GM12878 (cell line): Measurements from ENCODE around the gene LSM14A. TPM values are rescaled to one million over a fixed set of nuclear protein-coding genes. Genes with fewer than 3 reads are reported as not detected.
"Not testable (repeated sequence)": the region's sequence is repeated elsewhere in the genome, so short reads cannot be mapped to it uniquely, and the experiment has no call there.

Experiments used
- ATAC-seq: fragments of 200-7000 bp; cut with Tn5 transposase; 3 replicates; pipeline ENCODE4 v1.9.1; 2020; ENCODE audit warnings: mild to moderate bottlenecking, moderate library complexity
- BruUV-seq: library from RNA; stranded (reverse); fragments of 400-500 nt; replicated peaks from 2 replicates; lab custom pipeline; 2021; lab: Mats Ljungman, UMichigan
- CTCF ChIA-PET: fragments of 300-600 bp; sonication (Branson Sonifier 250); formaldehyde crosslinking; extraction: SDS; loops from one replicate; lab custom pipeline; 2021; ENCODE audit warnings: inconsistent platforms; lab: Yijun Ruan, JAX
- POLR2A ChIA-PET: fragments of 350-600 bp; formaldehyde crosslinking; extraction: SDS; loops from one replicate; lab custom pipeline; 2021; ENCODE audit warnings: inconsistent platforms; lab: Charles Lee
- RAD21 ChIA-PET: fragments of 300-600 bp; sonication (Branson Sonifier 250); formaldehyde crosslinking; loops from one replicate; lab custom pipeline; 2023; ENCODE audit warnings: antibody characterized with exemption; ENCODE audit not compliant: unreplicated experiment; lab: Charles Lee
- SMC1A ChIA-PET: fragments of 300-600 bp; sonication (Branson Sonifier 250); formaldehyde crosslinking; loops from one replicate; lab custom pipeline; 2023; ENCODE audit not compliant: unreplicated experiment, uncharacterized antibody; lab: Charles Lee
- DNase-seq: peaks from one replicate; pipeline ENCODE4 v3.0.0-alpha.2; 2011; ENCODE audit warnings: low read depth, low spot score
- FAIRE-seq: peaks from 3 replicates; lab custom pipeline; 2011; peaks lifted over from hg19 to GRCh38; lab: Jason Lieb, UNC
- H2AFZ ChIP-seq: 2 replicates; pipeline ENCODE4 v1.6.0; 2011; ENCODE audit warnings: low read depth, low read length, control low read depth; ENCODE audit not compliant: control insufficient read depth
- H3K27ac ChIP-seq: 2 replicates; pipeline ENCODE4 v1.5.1; 2011; ENCODE audit warnings: control low read depth; ENCODE audit not compliant: control insufficient read depth, insufficient read depth
- H3K27me3 ChIP-seq, 2 experiments: replicated peaks in 1 of 2; 2 replicates each; pipeline versions ENCODE4 v1.6.0 to v1.6.1; 2011; ENCODE audit warnings: low read length in 1 of 2; ENCODE audit not compliant: control insufficient read depth in 2 of 2, insufficient read depth in 2 of 2
- H3K36me3 ChIP-seq, 2 experiments: 2 replicates each; pipeline ENCODE4 v1.5.1; 2011; ENCODE audit warnings: low read length in 1 of 2; ENCODE audit not compliant: control insufficient read depth in 2 of 2, insufficient read depth in 2 of 2
- H3K4me1 ChIP-seq: 2 replicates; pipeline ENCODE4 v1.6.1; 2011; ENCODE audit warnings: mild to moderate bottlenecking, low read length, moderate library complexity, mixed read lengths; ENCODE audit not compliant: control insufficient read depth, insufficient read depth
- H3K4me2 ChIP-seq: 2 replicates; pipeline ENCODE4 v1.6.0; 2011; ENCODE audit warnings: control low read depth; ENCODE audit not compliant: control insufficient read depth, insufficient read depth
- H3K4me3 ChIP-seq: fragments of 200-600 bp; sonication (generic); 2 replicates; pipeline ENCODE4 v1.5.1; 2016
- H3K79me2 ChIP-seq: 2 replicates; pipeline ENCODE4 v1.6.0; 2011; ENCODE audit warnings: low read length; ENCODE audit not compliant: control insufficient read depth, insufficient read depth
- H3K9ac ChIP-seq: 2 replicates; pipeline ENCODE4 v1.8.0; 2011; ENCODE audit warnings: low read length, control low read depth, mixed read lengths; ENCODE audit not compliant: control insufficient read depth, insufficient read depth
- H3K9me3 ChIP-seq: replicated peaks from 3 replicates; pipeline ENCODE4 v1.5.1; 2011; ENCODE audit warnings: mild to moderate bottlenecking, low read length; ENCODE audit not compliant: control insufficient read depth, insufficient read depth
- H4K20me1 ChIP-seq: 2 replicates; pipeline ENCODE4 v1.6.0; 2011; ENCODE audit not compliant: control insufficient read depth, insufficient read depth
- ATF7 ChIP-seq: fragments of 450-650 bp; IDR thresholded peaks from 2 replicates; pipeline ENCODE4 v1.6.1; 2016; ENCODE audit warnings: low read depth, mild to moderate bottlenecking
- CHD4 ChIP-seq: fragments of 200-600 bp; sonication (generic); IDR thresholded peaks from 2 replicates; pipeline ENCODE4 v1.6.1; 2016; ENCODE audit warnings: mild to moderate bottlenecking
- EP300 ChIP-seq, 2 experiments: fragments of 150-350 bp in 1 of 2; IDR thresholded peaks; 2 replicates each; pipeline ENCODE4 v1.6.1; 2011 to 2012; ENCODE audit warnings: low read depth in 2 of 2, low read length in 2 of 2, borderline replicate concordance in 1 of 2, improper control_type of control experiment in 1 of 2, inconsistent platforms in 1 of 2; ENCODE audit not compliant: control insufficient read depth in 1 of 2
- IKZF1 ChIP-seq: fragments of 450-650 bp; conservative IDR thresholded peaks from 2 replicates; pipeline ENCODE4 v1.6.1; 2017; ENCODE audit warnings: antibody characterized with exemption, mild to moderate bottlenecking
- JUNB ChIP-seq: IDR thresholded peaks from 2 replicates; pipeline ENCODE4 v1.6.1; 2016; ENCODE audit warnings: antibody characterized with exemption, mild to moderate bottlenecking
- MEF2A ChIP-seq: IDR thresholded peaks from 2 replicates; pipeline ENCODE4 v1.6.1; 2011; ENCODE audit warnings: low read depth, mild to moderate bottlenecking, low read length, moderate library complexity; ENCODE audit not compliant: insufficient read depth
- NKRF ChIP-seq: fragments of 450-650 bp; conservative IDR thresholded peaks from 2 replicates; pipeline ENCODE4 v1.6.1; 2017; ENCODE audit warnings: mild to moderate bottlenecking, moderate library complexity
- PML ChIP-seq: IDR thresholded peaks from 2 replicates; pipeline ENCODE4 v1.6.1; 2012; ENCODE audit warnings: low read length, inconsistent platforms
- RUNX3 ChIP-seq: IDR thresholded peaks from 2 replicates; pipeline ENCODE4 v1.6.1; 2012; ENCODE audit warnings: low read length, inconsistent platforms
- SRF ChIP-seq, 2 experiments: IDR thresholded peaks; 2 replicates each; pipeline ENCODE4 v1.6.1; 2011; ENCODE audit warnings: low read depth in 2 of 2, low read length in 2 of 2, mild to moderate bottlenecking in 1 of 2, moderate library complexity in 1 of 2
- TCF3 ChIP-seq: IDR thresholded peaks from 2 replicates; pipeline ENCODE4 v1.6.1; 2012; ENCODE audit warnings: low read depth, mild to moderate bottlenecking, low read length, borderline replicate concordance; ENCODE audit not compliant: insufficient read depth
- TCF7 ChIP-seq: IDR thresholded peaks from 2 replicates; pipeline ENCODE4 v1.6.1; 2014; ENCODE audit warnings: antibody characterized with exemption, borderline replicate concordance
- ZNF274 ChIP-seq: IDR thresholded peaks from one replicate; pipeline ENCODE4 v1.8.0; 2011; ENCODE audit not compliant: insufficient read length, insufficient read depth
- ZNF622 ChIP-seq: fragments of 450-650 bp; IDR thresholded peaks from 2 replicates; pipeline ENCODE4 v1.6.1; 2017; ENCODE audit warnings: mild to moderate bottlenecking, inconsistent platforms
- WGBS: methylation state at CpG from one replicate; pipeline ENCODE4 v1.1.6; 2016; ENCODE audit warnings: low lambda C conversion rate; ENCODE audit not compliant: insufficient replicate concordance, insufficient coverage; ENCODE audit errors: missing lambda C conversion rate; 5-methylcytosine and 5-hydroxymethylcytosine counted together
- in situ Hi-C: fragments of 300-500 bp; cut with MboI; formaldehyde crosslinking; loops from 9 replicates; pipeline ENCODE4 v1.14.3; 2018; ENCODE audit warnings: mixed read lengths
- intact Hi-C: fragments of 100-400 bp; cut with micrococcal nuclease; formaldehyde crosslinking; loops from one replicate; pipeline ENCODE4 v1.14.2; 2022; ENCODE audit not compliant: unreplicated experiment
- polyA plus RNA-seq, 11 experiments: library from polyadenylated mRNA; depleted of rRNA in 4 of 11; unstranded in 6 of 11; stranded (reverse) in 5 of 11; fragments of >200 nt; fragmentation: Nextera tagmentation in 4 of 11; fragmentation: Illumina TruSeq in 1 of 11; extraction: Ambion mirVana in 4 of 11; extraction: Trizol in 1 of 11; gene quantifications; 1 replicate in 1 of 11; 2 replicates in 10 of 11; pipeline versions ENCODE4 v1.2.1 to v1.2.3, GENCODE V29; 2011 to 2016; ENCODE audit warnings: inconsistent platforms in 2 of 11, missing spikeins in 2 of 11, low read depth in 1 of 11
- total RNA-seq, 4 experiments: library from RNA; depleted of rRNA in 3 of 4; stranded (reverse); fragments of >200 nt in 3 of 4; fragmentation: Illumina TruSeq in 1 of 4; extraction: Trizol in 1 of 4; gene quantifications; 2 replicates each; pipeline versions ENCODE4 v1.2.1 to v1.2.3, GENCODE V29; 2013 to 2021

Gene LSM14A
- total and polyA plus RNA-seq, 10 of the 15 experiments (the other 5 are each of a cell fraction or from before 2014, with no cell fraction given), result 21.9 to 193 (median 89.4) TPM

DNA sequence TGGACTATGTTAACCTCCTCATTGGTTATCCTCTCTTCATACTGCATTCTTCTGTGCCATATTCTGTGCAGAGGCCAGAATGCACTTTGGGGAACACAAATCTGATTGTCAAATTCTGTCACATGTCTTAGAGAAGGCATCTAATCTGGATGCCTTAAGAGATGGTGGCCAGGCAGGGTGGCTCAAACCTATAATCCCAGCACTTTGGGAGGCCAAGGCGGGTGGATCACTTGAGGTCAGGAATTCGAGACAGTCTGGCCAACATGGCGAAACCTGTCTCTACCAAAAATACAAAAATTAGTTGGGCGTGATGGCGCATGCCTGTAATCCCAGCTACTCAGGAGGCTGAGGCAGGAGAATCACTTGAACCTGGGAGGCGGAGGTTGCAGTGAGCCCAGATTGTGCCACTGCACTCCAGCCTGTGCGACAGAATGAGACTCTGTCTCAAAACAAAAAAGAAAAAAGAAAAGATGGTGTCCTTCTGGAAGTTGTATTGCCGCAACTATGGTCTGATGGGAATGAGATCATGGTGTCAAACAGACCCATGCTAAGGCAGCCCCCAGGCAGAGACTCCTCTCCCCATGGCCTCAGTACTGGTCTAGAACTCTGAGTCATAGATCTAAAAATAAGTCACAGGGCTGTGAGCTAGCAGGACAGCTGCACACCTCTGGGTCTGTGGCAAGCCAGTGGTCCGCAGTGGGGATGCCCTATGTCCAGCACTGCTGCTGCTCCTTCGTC is 71.0 kb downstream of the LSM14A start:
- peak; percentile 80 for ATAC-seq
- H3K4me1 ChIP-seq, SMC1A ChIA-PET, CTCF ChIA-PET: not testable (repeated sequence)
- TF ChIP-seq RUNX3, result peak; percentile 30; the same call in 1 of the 2 replicates
- TF ChIP-seq JUNB, result peak; percentile 37; the same call in 1 of the 2 replicates
- TF ChIP-seq MEF2A, result peak; percentile 78
- 0 out of 2 replicates have a peak, but pooled peaks have one; percentile 24 for TF ChIP-seq ATF7
- TF ChIP-seq, all 136 proteins: peak for 4; not testable (repeated sequence) for 132
- FAIRE-seq, DNase-seq, H4K20me1 ChIP-seq, RAD21 ChIA-PET, in situ Hi-C loops, BruUV-seq, intact Hi-C loops, H3K4me2 ChIP-seq, H3K9me3 ChIP-seq, H2AFZ ChIP-seq, H3K36me3 ChIP-seq, H3K9ac ChIP-seq, H3K79me2 ChIP-seq, H3K4me3 ChIP-seq, POLR2A ChIA-PET, H3K27ac ChIP-seq, H3K27me3 ChIP-seq: not testable (repeated sequence)
- WGBS, result 80% methylated on average over 10 of the region's 10 CpGs

- H3K9me3 ChIP-seq, result no peaks in the 10 kb centered on the region
- ChIA-PET RAD21 (no interaction called here), SMC1A (no interaction called here), POLR2A (no interaction called here), CTCF (interaction anchor here (1.2 kb wide), 1 partner anchor 28 kb away, joined by 3 read pairs; no protein-coding TSS in a partner anchor)
- BruUV-seq, result no TSS peak
- WGBS, result 71% methylated on average over 17 of the region's 17 CpGs
- no peaks in the 10 kb centered on the region for H3K27me3 ChIP-seq
- no peak for DNase-seq
- ATAC-seq, result no peak
- no peak overlapping the region for H3K4me2 ChIP-seq
- no peaks in the 10 kb centered on the region for H3K36me3 ChIP-seq
- H3K9ac ChIP-seq, result no peak overlapping the region
- in situ Hi-C loops (no loop called here), intact Hi-C loops (no loop called here)
- no peak overlapping the region for H3K27ac ChIP-seq
- H3K4me3 ChIP-seq, result no peak overlapping the region
- H3K79me2 ChIP-seq, result no peaks in the 10 kb centered on the region
- no peak overlapping the region for H2AFZ ChIP-seq
- no peak for FAIRE-seq
- peaks cover 7% of the 10 kb centered on the region; the same call in 1 of the 2 replicates for H3K4me1 ChIP-seq
- H4K20me1 ChIP-seq, result no peaks in the 10 kb centered on the region
- no peak for TF ChIP-seq EP300 (IDR thresholded peaks at IDR 0.05; ENCODE audit: borderline replicate concordance in 1 of 2, control insufficient read depth in 1 of 2, low read depth in 2 of 2, low read length in 2 of 2)
- TF ChIP-seq NKRF, result no peak
- no peak for TF ChIP-seq TCF7
- no peak for TF ChIP-seq ZNF622
- no peak for TF ChIP-seq CHD4
- TF ChIP-seq TCF3, result no peak
- TF ChIP-seq ZNF274, result no peak
- TF ChIP-seq IKZF1, result no peak
- TF ChIP-seq PML, result no peak
- TF ChIP-seq SRF (IDR thresholded peaks at IDR 0.05; ENCODE audit: low read depth in 2 of 2, low read length in 2 of 2), result no peak
Observed at GRCh38 chr19:34243876-34244578, 71.7 kb downstream of the LSM14A start.
